Nephron progenitor cell (in vitro differentiated cells): ENCODE results near the gene TPSD1.

ENCODE experiments used
- DNase-seq: peaks from one replicate; pipeline ENCODE4 v3.0.0; 2021
- H3K27ac Mint-ChIP-seq: 2 replicates; pipeline ENCODE4 v1.8.0; 2021; ENCODE audit warnings: mild to moderate bottlenecking, moderate library complexity, mixed read lengths
- H3K27me3 Mint-ChIP-seq: 2 replicates; pipeline ENCODE4 v1.8.0; 2021; ENCODE audit warnings: mild to moderate bottlenecking, low read depth, mixed read lengths; ENCODE audit not compliant: poor library complexity
- H3K36me3 Mint-ChIP-seq: 2 replicates; pipeline ENCODE4 v1.8.0; 2021; ENCODE audit warnings: low read depth, mixed read lengths
- H3K4me1 Mint-ChIP-seq: 2 replicates; pipeline ENCODE4 v1.8.0; 2021; ENCODE audit warnings: mixed read lengths
- H3K4me3 Mint-ChIP-seq: 2 replicates; pipeline ENCODE4 v1.8.0; 2021; ENCODE audit warnings: mild to moderate bottlenecking, moderate library complexity, mixed read lengths
- H3K9me3 Mint-ChIP-seq: 2 replicates; pipeline ENCODE4 v1.8.0; 2021; ENCODE audit warnings: mild to moderate bottlenecking, moderate library complexity, mixed read lengths
- TF ChIP-seq, protein P1 (sequence below): fragments of 200-600 bp; sonication (generic); IDR thresholded peaks from 2 replicates; pipeline ENCODE4 v1.5.0; 2021; ENCODE audit warnings: antibody characterized with exemption

Gene TPSD1

GRCh38 chr16:1274767-1275166 lies 18.9 kb downstream of the TPSD1 start:
- no peaks in the 10 kb centered on the region for H3K36me3 Mint-ChIP-seq
- DNase-seq: no peak
- H3K27ac Mint-ChIP-seq: no peak overlapping the region
- TF ChIP-seq, protein P1, sequence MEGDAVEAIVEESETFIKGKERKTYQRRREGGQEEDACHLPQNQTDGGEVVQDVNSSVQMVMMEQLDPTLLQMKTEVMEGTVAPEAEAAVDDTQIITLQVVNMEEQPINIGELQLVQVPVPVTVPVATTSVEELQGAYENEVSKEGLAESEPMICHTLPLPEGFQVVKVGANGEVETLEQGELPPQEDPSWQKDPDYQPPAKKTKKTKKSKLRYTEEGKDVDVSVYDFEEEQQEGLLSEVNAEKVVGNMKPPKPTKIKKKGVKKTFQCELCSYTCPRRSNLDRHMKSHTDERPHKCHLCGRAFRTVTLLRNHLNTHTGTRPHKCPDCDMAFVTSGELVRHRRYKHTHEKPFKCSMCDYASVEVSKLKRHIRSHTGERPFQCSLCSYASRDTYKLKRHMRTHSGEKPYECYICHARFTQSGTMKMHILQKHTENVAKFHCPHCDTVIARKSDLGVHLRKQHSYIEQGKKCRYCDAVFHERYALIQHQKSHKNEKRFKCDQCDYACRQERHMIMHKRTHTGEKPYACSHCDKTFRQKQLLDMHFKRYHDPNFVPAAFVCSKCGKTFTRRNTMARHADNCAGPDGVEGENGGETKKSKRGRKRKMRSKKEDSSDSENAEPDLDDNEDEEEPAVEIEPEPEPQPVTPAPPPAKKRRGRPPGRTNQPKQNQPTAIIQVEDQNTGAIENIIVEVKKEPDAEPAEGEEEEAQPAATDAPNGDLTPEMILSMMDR: no peak
- peaks cover 36% of the 10 kb centered on the region for H3K4me1 Mint-ChIP-seq
- peaks cover 41% of the 10 kb centered on the region for H3K27me3 Mint-ChIP-seq
- H3K4me3 Mint-ChIP-seq: no peak overlapping the region
- no peaks in the 10 kb centered on the region for H3K9me3 Mint-ChIP-seq

- TF ChIP-seq, protein P1: no peak
- Mint-ChIP-seq H3K4me1 (peaks cover 45% of the 10 kb centered on the region), H3K9me3 (no peaks in the 10 kb centered on the region), H3K27ac (peak overlapping the region; percentile 66), H3K4me3 (no peak overlapping the region), H3K36me3 (no peaks in the 10 kb centered on the region), H3K27me3 (peaks cover 29% of the 10 kb centered on the region)
- no peak for DNase-seq
Observed at GRCh38 chr16:1275791-1276579, 20.1 kb downstream of the TPSD1 start.

DNA sequence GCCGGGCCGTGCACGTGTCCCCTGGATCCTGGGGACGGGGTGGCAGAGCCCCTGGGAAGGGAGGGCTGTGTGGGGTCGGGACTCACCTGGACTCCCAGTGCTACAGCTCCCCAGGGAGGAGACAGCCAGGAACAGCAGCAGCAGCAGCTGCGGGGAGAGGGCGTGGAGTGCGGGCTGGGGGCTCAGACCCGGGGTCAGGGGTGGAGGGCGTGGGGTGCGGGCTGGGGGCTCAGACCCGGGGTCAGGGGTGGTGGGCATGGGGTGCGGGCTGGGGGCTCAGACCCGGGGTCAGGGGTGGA lies 20.7 kb downstream of the TPSD1 start:
- no peak for DNase-seq
- Mint-ChIP-seq H3K4me3 (no peak overlapping the region), H3K27ac (no peak overlapping the region), H3K36me3 (no peaks in the 10 kb centered on the region), H3K9me3 (no peaks in the 10 kb centered on the region), H3K4me1 (peaks cover 50% of the 10 kb centered on the region), H3K27me3 (peaks cover 29% of the 10 kb centered on the region)
- TF ChIP-seq, protein P1: no peak

- Mint-ChIP-seq H3K4me1 (peaks cover 52% of the 10 kb centered on the region), H3K27ac (no peak overlapping the region), H3K4me3 (no peak overlapping the region), H3K36me3 (no peaks in the 10 kb centered on the region), H3K9me3 (no peaks in the 10 kb centered on the region), H3K27me3 (peaks cover 29% of the 10 kb centered on the region)
- DNase-seq: no peak
- TF ChIP-seq, protein P1: no peak
Observed at GRCh38 chr16:1277151-1277598, 21.3 kb downstream of the TPSD1 start.

DNA sequence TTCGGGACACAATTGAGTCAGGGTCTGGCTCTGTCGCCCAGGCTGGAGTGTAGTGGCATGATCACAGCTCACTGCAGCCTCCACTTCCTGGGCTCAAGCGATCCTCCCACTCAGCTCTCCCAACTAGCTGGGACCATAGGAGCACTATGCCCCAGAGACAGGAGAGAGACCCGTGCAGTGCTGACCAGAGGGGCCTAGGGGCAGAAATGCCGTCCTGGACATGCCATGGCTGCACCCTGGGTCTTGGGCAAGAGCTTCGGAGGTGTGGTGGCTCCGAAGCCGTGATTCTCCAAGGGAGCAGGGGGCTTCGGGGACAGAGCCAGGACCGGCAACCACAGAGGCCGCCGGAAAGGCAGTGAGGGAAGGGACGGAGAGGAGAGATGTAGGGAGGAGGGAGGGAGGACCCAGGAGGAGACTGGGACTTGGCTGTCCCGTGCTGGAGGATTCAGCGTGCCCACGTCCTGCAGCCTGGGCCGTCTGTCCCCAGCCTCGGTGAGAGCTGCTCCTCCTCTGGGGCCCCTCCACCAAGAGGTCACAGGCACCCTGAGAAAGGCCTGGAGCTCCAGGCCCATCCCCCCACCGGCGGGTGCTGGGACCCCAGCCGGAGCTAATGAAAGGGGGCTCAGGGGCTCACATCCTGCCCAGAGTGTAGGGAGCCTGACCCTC lies 21.9 kb downstream of the TPSD1 start:
- H3K27me3 Mint-ChIP-seq: peaks cover 29% of the 10 kb centered on the region
- no peak for DNase-seq
- peak overlapping the region; percentile 25 for H3K4me3 Mint-ChIP-seq
- H3K27ac Mint-ChIP-seq: no peak overlapping the region
- TF ChIP-seq, protein P1: no peak
- no peaks in the 10 kb centered on the region for H3K36me3 Mint-ChIP-seq
- peaks cover 56% of the 10 kb centered on the region for H3K4me1 Mint-ChIP-seq
- no peaks in the 10 kb centered on the region for H3K9me3 Mint-ChIP-seq

DNA sequence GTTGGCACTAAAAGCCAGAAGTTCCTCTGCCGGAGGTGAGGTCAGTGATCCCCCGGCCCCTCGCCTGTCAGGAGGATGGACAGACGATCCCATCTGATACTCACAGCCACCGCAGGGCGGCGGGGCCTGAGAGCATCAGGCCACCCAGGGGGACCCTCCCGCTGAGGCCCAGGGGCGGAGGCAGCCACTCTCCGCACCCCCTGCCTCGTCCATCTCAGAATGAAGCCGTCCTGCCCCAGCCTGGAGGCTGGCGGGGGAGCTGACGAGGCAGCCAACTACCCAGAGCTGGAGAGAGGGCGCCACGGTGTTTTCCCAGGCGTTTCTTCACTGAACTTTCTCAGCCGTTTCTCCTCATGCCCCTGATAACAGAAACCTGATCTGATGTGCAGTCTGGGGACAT lies 22.6 kb downstream of the TPSD1 start:
- H3K36me3 Mint-ChIP-seq: no peaks in the 10 kb centered on the region
- H3K27ac Mint-ChIP-seq: no peak overlapping the region
- H3K4me1 Mint-ChIP-seq: peaks cover 64% of the 10 kb centered on the region
- DNase-seq: peak; percentile 77
- TF ChIP-seq, protein P1: peak; percentile 12
- H3K27me3 Mint-ChIP-seq: peaks cover 22% of the 10 kb centered on the region
- H3K4me3 Mint-ChIP-seq: peak overlapping the region; percentile 23
- H3K9me3 Mint-ChIP-seq: no peaks in the 10 kb centered on the region
